Fibroblast of villous mesenchyme (primary cell): ENCODE data around the gene PHTF2. TPM values are rescaled to one million over a fixed set of nuclear protein-coding genes. Genes with fewer than 3 reads are reported as not detected.

Source experiments
- DNase-seq: peaks from one replicate; pipeline ENCODE4 v3.0.0-alpha.2; 2010; ENCODE audit warnings: low read depth
- H3K4me3 ChIP-seq: 2 replicates; pipeline ENCODE4 v1.5.1; 2011; ENCODE audit warnings: low read depth, mild to moderate bottlenecking, low read length
- total RNA-seq: library from RNA; depleted of rRNA; stranded (reverse); fragments of >200 nt; gene quantifications from 2 replicates; pipeline ENCODE4 v1.2.3, GENCODE V29; 2012
- TF ChIP-seq, protein P1 (sequence below): IDR thresholded peaks from 2 replicates; pipeline ENCODE4 v1.5.1; 2012; ENCODE audit warnings: low read depth, mild to moderate bottlenecking, low read length; ENCODE audit not compliant: insufficient read depth

Gene PHTF2
- total RNA-seq, 1 donor, result 119 TPM

DNA sequence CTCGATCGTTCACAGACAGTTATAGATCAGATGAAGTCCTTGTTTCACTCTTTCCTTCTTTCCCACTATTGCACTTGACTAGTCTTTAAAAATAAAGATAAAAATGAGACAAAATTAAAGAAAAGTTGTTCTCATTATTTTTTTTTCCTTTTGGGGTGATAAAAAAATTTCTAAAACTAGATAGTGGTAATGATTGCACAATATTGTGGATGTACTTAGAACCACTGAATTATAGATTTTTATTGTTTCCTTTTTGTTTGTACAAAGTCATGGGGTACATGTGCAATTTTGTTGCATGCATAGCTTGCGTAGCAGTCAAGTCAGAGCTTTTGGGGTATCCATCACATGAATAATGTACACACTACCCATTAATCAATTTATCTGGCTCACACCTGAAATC, 97.3 kb downstream of the PHTF2 start:
- TF ChIP-seq, protein P1, sequence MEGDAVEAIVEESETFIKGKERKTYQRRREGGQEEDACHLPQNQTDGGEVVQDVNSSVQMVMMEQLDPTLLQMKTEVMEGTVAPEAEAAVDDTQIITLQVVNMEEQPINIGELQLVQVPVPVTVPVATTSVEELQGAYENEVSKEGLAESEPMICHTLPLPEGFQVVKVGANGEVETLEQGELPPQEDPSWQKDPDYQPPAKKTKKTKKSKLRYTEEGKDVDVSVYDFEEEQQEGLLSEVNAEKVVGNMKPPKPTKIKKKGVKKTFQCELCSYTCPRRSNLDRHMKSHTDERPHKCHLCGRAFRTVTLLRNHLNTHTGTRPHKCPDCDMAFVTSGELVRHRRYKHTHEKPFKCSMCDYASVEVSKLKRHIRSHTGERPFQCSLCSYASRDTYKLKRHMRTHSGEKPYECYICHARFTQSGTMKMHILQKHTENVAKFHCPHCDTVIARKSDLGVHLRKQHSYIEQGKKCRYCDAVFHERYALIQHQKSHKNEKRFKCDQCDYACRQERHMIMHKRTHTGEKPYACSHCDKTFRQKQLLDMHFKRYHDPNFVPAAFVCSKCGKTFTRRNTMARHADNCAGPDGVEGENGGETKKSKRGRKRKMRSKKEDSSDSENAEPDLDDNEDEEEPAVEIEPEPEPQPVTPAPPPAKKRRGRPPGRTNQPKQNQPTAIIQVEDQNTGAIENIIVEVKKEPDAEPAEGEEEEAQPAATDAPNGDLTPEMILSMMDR, result no peak
- no peak for DNase-seq

DNA sequence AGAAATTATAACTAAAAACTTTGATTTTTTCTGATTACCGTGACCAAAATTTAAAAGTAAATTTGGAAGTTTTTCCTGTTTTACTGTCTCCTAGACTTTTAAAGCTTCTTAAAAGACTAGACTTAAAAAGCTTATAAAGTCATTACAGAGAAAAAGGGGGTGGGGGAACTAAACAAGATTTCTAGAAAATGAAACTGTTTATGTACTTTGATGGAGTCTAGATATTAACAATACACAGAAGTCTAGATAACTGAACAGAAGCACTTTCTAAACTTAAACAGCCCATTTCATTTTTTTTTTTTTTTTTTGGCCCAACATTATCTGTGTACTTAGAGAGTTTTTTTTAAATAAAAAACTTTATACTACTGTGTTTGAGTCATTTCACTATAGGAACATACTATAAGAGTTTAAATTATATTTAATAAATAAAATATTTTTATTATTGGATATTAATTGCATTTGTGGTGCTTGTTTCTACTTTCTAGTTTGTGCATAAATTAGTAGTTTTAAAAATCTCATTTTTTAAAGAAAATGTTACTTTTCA, 98.5 kb downstream of the PHTF2 start:
- TF ChIP-seq, protein P1, result no peak
- no peak for DNase-seq
- no peak overlapping the region for H3K4me3 ChIP-seq

More for the DNA sequence above, 97.3 kb downstream of the PHTF2 start:
- no peak overlapping the region for H3K4me3 ChIP-seq

DNA sequence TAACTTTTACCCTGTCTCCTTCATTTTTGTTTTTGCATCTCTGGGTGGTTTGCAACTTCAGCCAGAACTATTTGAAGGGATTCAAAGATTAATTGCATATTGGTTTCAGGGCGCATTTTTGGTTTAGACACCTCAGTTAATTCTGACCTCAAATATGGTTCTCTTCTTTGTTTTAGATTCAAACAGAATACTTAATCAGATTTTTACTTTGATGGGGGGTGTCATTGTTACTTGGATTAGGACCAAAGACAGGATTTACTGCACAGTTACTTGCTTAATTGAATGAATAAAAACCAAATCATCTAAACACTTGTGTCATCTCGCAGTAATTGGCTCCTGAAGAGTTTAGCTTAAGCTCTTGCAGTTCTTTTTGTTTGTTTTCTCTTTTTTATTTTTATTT, 100.9 kb downstream of the PHTF2 start:
- TF ChIP-seq, protein P1, result no peak
- peak; percentile 67 for DNase-seq
- no peak overlapping the region for H3K4me3 ChIP-seq

DNA sequence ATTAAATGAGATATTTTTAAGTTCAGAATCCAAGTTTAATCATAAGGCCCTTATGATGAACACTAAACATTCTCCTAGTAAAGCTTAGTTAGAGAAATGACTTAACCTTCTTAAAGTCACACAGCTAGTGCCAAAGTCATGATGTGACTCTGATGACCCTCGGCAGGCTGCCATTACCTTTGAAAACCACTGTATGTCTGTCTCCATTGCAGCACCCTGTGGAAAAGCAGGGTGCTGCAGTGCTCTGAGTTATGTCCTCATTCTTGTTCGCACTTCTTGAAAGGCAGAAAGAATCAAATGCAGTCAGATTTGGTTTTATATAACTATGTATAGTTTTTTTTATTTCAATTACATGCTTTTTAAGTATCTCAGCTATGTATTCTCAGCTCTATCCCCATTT, 105.0 kb downstream of the PHTF2 start:
- TF ChIP-seq, protein P1, result peak; percentile 30
- DNase-seq, result no peak
- H3K4me3 ChIP-seq, result no peak overlapping the region

DNA sequence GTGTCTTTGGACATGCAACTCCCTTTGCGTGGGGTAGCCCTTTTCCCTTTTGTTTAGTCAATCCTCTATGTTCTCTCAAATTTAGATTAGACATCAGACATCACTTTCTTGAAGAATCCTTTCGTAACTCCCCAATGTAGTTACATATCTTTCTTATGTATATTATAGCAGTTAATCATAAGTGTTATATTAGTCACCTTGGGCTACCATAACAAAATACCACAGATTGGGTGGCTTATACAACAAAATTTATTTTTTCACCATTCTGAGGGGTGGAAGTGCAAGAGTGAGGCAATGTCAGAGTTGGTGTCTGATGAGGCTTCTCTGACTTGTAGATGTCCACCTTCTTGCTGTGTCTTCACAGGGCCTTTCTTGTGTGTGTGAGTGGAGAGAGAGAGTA, 105.7 kb downstream of the PHTF2 start:
- DNase-seq, result no peak
- TF ChIP-seq, protein P1, result no peak
- H3K4me3 ChIP-seq, result no peak overlapping the region

DNA sequence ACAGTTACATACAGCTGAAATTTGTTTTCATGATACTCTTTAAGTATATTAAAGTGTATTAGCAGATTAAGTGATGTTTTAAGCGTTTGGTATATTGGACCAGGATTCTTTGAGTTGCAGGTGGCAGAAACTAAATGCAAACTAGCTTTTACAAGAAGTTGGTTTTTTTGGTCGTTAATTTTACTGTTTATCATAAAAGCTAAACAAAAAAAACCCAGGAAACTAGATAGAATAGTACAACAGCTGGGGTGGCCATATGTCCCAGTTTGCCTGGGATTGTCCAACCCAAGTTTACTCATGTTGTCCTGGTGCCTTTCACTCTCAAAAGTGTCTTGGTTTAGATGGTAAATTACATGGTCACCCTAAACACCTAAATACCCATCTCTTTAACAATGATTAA, 108.7 kb downstream of the PHTF2 start:
- TF ChIP-seq, protein P1, result no peak
- H3K4me3 ChIP-seq, result no peak overlapping the region
- DNase-seq, result peak; percentile 33

DNA sequence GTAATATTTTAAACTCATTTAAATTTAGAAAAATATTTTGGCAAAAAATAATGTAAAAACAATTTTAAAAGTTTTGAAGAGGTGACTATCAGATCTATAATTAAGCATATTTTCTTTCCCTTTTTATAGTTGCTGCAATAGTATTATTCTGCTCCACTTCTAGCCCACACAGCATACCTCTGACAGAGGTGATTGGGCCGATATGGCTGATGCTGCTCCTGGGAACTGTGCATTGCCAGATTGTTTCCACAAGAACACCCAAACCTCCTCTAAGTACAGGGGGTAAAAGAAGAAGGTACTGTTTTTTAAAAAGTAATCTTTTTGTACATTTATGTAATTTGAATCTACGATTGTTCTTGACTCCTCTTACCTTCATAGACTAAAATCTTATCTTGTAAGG, 110.1 kb downstream of the PHTF2 start:
- TF ChIP-seq, protein P1, result no peak
- no peak for DNase-seq

More for the DNA sequence above, 110.1 kb downstream of the PHTF2 start:
- H3K4me3 ChIP-seq, result no peak overlapping the region
